ENCODE data around the gene FOXRED1.

GRCh38 chr11:126265811-126266210, 3.1 kb upstream of the FOXRED1 start:
- TF ChIP-seq CTCF (IDR thresholded peaks at IDR 0.05) (no peak), EZH2 (IDR thresholded peaks at IDR 0.05; ENCODE audit: borderline replicate concordance, insufficient read depth, low read depth, low read length, poor library complexity, severe bottlenecking) (no peak)
